Adrenal gland (tissue), 19 donors: Measurements from ENCODE around the gene SMPD3. TPM values are rescaled to one million over a fixed set of nuclear protein-coding genes. Genes with fewer than 3 reads are reported as not detected.
A peak's percentile ranks its signal among the peaks of the same experiment; 100 is the strongest.
"Not testable (repeated sequence)": the region's sequence is repeated elsewhere in the genome, so short reads cannot be mapped to it uniquely, and the experiment has no call there.

Source experiments
- DNase-seq, 7 donors: peaks; one replicate each; pipeline ENCODE4 v3.0.0-alpha.2; 2019 to 2020
- H3K27ac ChIP-seq, 5 donors: fragments of 200-600 bp; sonication (generic) in 4 of 5; 1 replicate in 3 of 5; 2 replicates in 2 of 5; pipeline versions ENCODE4 v1.5.1 to v1.8.0; 2016 to 2020; ENCODE audit warnings: mild to moderate bottlenecking in 1 of 5
- H3K27me3 ChIP-seq: fragments of 200-600 bp; 2 replicates; pipeline ENCODE4 v1.8.0; 2021
- H3K36me3 ChIP-seq, 2 donors: fragments of 200-600 bp; replicated peaks in 1 of 2; 1 replicate in 1 of 2; 2 replicates in 1 of 2; pipeline versions ENCODE4 v1.5.1 to v1.8.0; 2018 to 2022
- H3K4me1 ChIP-seq, 2 donors: fragments of 200-600 bp; replicated peaks in 1 of 2; 1 replicate in 1 of 2; 2 replicates in 1 of 2; pipeline versions ENCODE4 v1.5.1 to v1.8.0; 2018 to 2021
- H3K4me3 ChIP-seq, 4 donors: fragments of 200-600 bp; sonication (generic) in 3 of 4; one replicate each; pipeline ENCODE4 v1.5.1; 2016 to 2018
- H3K9me3 ChIP-seq, 3 donors: fragments of 200-600 bp; sonication (generic) in 1 of 3; replicated peaks in 1 of 3; 1 replicate in 2 of 3; 2 replicates in 1 of 3; pipeline versions ENCODE4 v1.5.1 to v1.8.0; 2016 to 2021
- POLR2A ChIP-seq, 2 donors: fragments of 450-650 bp; IDR thresholded peaks; one replicate each; pipeline ENCODE4 v1.6.1; 2017; ENCODE audit warnings: antibody characterized with exemption in 2 of 2, mild to moderate bottlenecking in 2 of 2, moderate library complexity in 1 of 2
- whole genome bisulfite sequencing, 4 donors: extraction: QIAGEN DNeasy Blood & Tissue Kit in 2 of 4; methylation state at CpG; one replicate each; pipeline versions ENCODE4 v1.1.5 to v1.1.7; 2013 to 2017; 5-methylcytosine and 5-hydroxymethylcytosine counted together
- intact Hi-C, 2 donors: fragments of 100-400 bp; cut with DNase I; formaldehyde crosslinking; loops; one replicate each; pipeline versions ENCODE4 v1.14.1 to v1.15.0; 2022 to 2023
- long read RNA-seq, 10 donors: library from polyadenylated mRNA in 3 of 10; unstranded in 2 of 10; stranded (forward) in 1 of 10; transcript quantifications; one replicate each; pipeline ENCODE4 v2.0.0 and lab custom pipeline, GENCODE V29; 2021 to 2026
- polyA plus RNA-seq, 3 donors: library from polyadenylated mRNA; stranded (reverse); fragments of 200-250 nt in 2 of 3; fragments of 350-450 nt in 1 of 3; fragmentation: Illumina TruSeq in 1 of 3; extraction: RNeasy Lipid Tissue Mini Kit (QIAGEN cat#74804) in 1 of 3; gene quantifications; one replicate each; pipeline ENCODE4 v1.2.3, GENCODE V29; 2013 to 2014
- total RNA-seq, 9 donors: library from RNA; depleted of rRNA in 4 of 9; stranded (reverse); fragments of >200 nt in 4 of 9; fragments of 120-200 nt in 1 of 9; fragmentation: NEBNext Ultra II Directional in 1 of 9; extraction: Animal tissue kit (Norgen Biotek cat#: 25700) in 1 of 9; gene quantifications; one replicate each; pipeline versions ENCODE4 v1.1.0 to v1.2.4, GENCODE V29; 2013 to 2023
- TF ChIP-seq, protein P1 (sequence below), 6 experiments: fragments of 450-650 bp in 4 of 6; fragments of 200-600 bp in 2 of 6; sonication (generic) in 1 of 6; IDR thresholded peaks; 1 replicate in 5 of 6; 2 replicates in 1 of 6; pipeline versions ENCODE4 v1.5.1 to v1.8.0; 2016 to 2021; ENCODE audit warnings: antibody characterized with exemption in 6 of 6, mild to moderate bottlenecking in 2 of 6, moderate library complexity in 1 of 6
- donor health status: healthy with polysubstance abuse.
- donor health status: Bipolar disorder and iron deficiency.
- donor health status: DM: yes; HTN: yes; CAD: no.
- donor health status: DM: no; HTN: no; CAD: no.
- donor health status: DM: no; HTN: no; CAD: no.
- donor health status: DM: yes; HTN: yes; CAD: no.

The SMPD3 gene
- total RNA-seq (1 to 10 TPM in 3 of 9 donors, under 1 TPM in 4, not detected in 2; 0.32 to 7.8 (median 0.99) TPM), polyA plus RNA-seq (1 to 10 TPM; 1.1 to 7.7 (median 1.3) TPM)
- long read RNA-seq, donor 1, result 0 reads
- long read RNA-seq, donor 2, result 0 reads
- long read RNA-seq, donor 3, result 0 reads
- long read RNA-seq, donor 4, result 0 reads
- long read RNA-seq, donor 5, partial matches to known transcripts, result 1 of 1 reads
- long read RNA-seq, donor 5, other reads (novel, unspliced or antisense), result 0 of 1 reads
- long read RNA-seq, donor 6, partial matches to known transcripts, result 1 of 1 reads
- long read RNA-seq, donor 6, other reads (novel, unspliced or antisense), result 0 of 1 reads
- long read RNA-seq, donor 7, result 0 reads
- long read RNA-seq, donor 8, result 0 reads
- long read RNA-seq, donor 9, result 0 reads
- long read RNA-seq, donor 10, result 0 reads

DNA sequence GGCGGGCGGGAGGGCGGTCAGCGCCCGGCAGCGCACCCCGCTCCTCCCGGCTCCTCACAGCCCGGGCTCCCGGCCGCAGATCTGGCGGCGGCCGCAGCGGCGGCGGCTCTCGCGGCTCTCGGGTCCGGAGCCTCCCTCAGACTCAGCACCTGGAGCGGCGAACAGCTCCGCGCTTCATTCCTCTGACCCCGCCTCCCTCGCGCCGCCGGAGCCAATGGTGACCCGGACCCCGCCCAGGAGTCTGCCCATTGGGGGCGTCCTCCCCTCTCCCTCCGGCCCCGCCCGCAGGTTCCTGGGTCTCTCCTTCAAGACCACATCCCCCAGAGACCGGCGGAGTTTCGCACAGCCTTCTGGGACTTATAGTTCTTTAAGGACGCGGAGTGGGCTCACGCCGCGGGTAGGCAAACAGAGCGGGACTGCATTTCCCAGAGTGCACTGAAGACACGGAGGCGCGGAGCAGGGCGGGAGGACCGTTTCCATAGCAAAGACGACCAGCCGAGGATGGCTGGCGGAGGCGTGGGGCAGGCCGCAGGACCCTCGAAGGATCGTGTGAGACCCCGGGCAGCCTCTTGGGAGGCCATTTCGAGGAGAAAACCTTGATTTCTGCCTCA is at the start of gene SMPD3:
TSS of gene SMPD3 (minus strand) at position 149 of the 611 bp plus-strand sequence. CDS start 76,327 bp downstream, outside the sequence.
- Histone ChIP-seq H3K27me3 (no peaks in the 10 kb centered on the region), H3K4me1 (peaks cover 11 to 16% of the 10 kb centered on the region in 2 donors), H3K27ac (no peak within 1 kb of the TSS), H3K4me3 (peak within 1 kb of the TSS in 2 of 4 donors; percentile 18 to 49), H3K9me3 (no peaks in the 10 kb centered on the region), H3K36me3 (no peaks in the 10 kb centered on the region)
- WGBS, 4 donors, result 0 to 7% (median 1%) methylated on average over 8 to 59 of the region's 59 CpGs
- intact Hi-C loops, result loop anchor here (5.0 kb wide), 2 partner anchors 54 to 59 kb away; no protein-coding TSS in a partner anchor
- DNase-seq, result peak; percentile 99 to 100 (median 99)
- peak; percentile 50 to 83 for TF ChIP-seq POLR2A (IDR thresholded peaks at IDR 0.05)
- TF ChIP-seq, protein P1, sequence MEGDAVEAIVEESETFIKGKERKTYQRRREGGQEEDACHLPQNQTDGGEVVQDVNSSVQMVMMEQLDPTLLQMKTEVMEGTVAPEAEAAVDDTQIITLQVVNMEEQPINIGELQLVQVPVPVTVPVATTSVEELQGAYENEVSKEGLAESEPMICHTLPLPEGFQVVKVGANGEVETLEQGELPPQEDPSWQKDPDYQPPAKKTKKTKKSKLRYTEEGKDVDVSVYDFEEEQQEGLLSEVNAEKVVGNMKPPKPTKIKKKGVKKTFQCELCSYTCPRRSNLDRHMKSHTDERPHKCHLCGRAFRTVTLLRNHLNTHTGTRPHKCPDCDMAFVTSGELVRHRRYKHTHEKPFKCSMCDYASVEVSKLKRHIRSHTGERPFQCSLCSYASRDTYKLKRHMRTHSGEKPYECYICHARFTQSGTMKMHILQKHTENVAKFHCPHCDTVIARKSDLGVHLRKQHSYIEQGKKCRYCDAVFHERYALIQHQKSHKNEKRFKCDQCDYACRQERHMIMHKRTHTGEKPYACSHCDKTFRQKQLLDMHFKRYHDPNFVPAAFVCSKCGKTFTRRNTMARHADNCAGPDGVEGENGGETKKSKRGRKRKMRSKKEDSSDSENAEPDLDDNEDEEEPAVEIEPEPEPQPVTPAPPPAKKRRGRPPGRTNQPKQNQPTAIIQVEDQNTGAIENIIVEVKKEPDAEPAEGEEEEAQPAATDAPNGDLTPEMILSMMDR (IDR thresholded peaks at IDR 0.05), result peak in 2 of 6 experiments; percentile 15 to 17

DNA sequence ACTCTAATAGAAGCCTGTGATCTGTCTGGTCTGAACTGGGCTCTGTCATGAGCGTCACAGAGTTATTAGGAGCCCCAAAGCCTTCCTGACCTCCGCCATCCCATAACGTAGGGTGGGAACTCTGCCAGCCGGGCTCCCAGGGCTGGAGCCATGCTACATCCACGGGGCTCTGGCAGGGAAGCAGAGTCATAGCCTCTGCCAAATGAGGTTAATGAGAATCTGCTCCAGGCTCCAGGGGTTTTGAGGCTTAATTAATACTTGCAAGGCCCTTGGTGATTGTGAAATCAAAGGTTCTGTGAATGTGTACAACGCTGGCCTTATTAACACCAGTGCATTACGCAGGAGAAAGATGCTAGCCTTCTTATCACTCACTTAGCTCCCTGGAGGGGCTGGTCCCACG is 48.4 kb upstream of the SMPD3 start:
- no peak for TF ChIP-seq POLR2A (IDR thresholded peaks at IDR 0.05)
- TF ChIP-seq, protein P1 (IDR thresholded peaks at IDR 0.05), result no peak
- WGBS, 4 donors, result 48 to 76% (median 70%) methylated on average over 7 to 8 of the region's 8 CpGs
- Histone ChIP-seq H3K27ac (no peak overlapping the region), H3K36me3 (no peaks in the 10 kb centered on the region), H3K4me3 (no peak overlapping the region), H3K9me3 (no peaks in the 10 kb centered on the region), H3K4me1 (no peaks in the 10 kb centered on the region), H3K27me3 (no peaks in the 10 kb centered on the region)
- intact Hi-C loops, result no loop called here
- DNase-seq, result no peak

DNA sequence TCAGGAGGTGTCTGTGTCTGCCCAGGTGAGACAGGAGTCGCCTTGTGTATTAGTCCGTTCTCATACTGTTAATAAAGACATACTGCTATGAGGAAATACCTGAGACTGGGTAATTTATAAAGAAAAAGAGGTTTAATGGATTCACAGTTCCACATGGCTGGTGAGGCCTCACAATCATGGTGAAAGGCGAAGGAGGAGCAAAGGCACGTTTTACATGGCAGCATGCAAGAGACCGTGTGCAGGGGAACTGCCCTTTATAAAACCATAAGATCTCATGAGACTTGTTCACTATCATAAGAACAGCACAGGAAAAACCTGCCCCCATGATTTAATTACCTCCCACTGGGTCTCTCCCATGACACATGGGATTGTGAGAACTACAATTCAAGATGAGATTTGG is 46.0 kb upstream of the SMPD3 start:
- H3K27me3 ChIP-seq, intact Hi-C loops, H3K9me3 ChIP-seq, H3K36me3 ChIP-seq, H3K27ac ChIP-seq, H3K4me1 ChIP-seq, H3K4me3 ChIP-seq, DNase-seq: not testable (repeated sequence)
- WGBS, 4 donors, result 89 to 93% (median 92%) methylated on average over 5 of the region's 5 CpGs

DNA sequence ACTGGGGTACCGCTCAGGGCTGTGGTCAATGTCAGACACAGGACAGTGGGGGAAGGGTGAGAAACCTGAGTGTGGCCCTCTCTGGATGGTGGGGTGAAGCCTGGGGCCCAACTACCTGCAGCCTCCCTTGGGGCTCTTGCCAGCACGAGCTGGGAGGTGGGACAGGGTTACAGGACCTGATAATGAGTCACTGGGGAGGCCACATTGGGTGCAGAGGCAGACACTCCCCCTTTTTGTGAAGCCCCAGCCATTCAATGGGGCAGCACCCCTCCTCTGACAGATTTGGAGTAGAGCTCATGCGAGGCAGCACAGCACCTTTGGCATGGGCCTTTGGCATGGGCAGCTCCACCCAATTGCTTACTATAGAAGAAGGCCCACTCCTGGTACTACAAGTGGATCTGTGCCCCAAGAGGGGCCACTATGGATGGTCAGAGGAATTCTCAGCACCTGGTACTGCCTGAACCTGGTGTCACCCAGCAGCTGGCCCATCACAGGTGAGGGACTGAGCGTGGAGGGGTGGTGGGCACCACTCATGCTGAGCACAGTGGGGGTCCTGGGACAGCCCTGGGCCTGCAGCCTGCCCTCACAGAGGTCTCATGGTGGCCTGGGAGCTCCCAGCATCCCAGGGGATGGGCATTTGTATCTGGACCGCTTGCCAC is 45.2 kb upstream of the SMPD3 start:
- TF ChIP-seq POLR2A (IDR thresholded peaks at IDR 0.05), result no peak
- TF ChIP-seq, protein P1 (IDR thresholded peaks at IDR 0.05), result no peak
- Histone ChIP-seq H3K36me3 (no peaks in the 10 kb centered on the region), H3K4me3 (no peak overlapping the region), H3K27me3 (no peaks in the 10 kb centered on the region), H3K9me3 (no peaks in the 10 kb centered on the region), H3K27ac (no peak overlapping the region), H3K4me1 (no peaks in the 10 kb centered on the region)
- intact Hi-C loops, result no loop called here
- no peak for DNase-seq
- 80 to 93% (median 93%) methylated on average over 1 to 5 of the region's 5 CpGs for WGBS, 4 donors
